ENCODE results near the gene GTF2A1L.

- no peak for TF ChIP-seq EZH2 (IDR thresholded peaks at IDR 0.05)
- TF ChIP-seq CTCF (IDR thresholded peaks at IDR 0.05 in 2 of 3, conservative IDR thresholded peaks at IDR 0.05 in 1 of 3; ENCODE audit: borderline replicate concordance in 1 of 3, insufficient read depth in 1 of 3, low read depth in 2 of 3, low read length in 2 of 3) = no peak
These were observed 67.5 kb downstream of the GTF2A1L start for GRCh38 chr2:48685126-48685525.
